Neural cell (in vitro differentiated cells): ENCODE measurements around the gene TXNDC16.

Experiments used
- EZH2 ChIP-seq: fragments of 200-600, 300-800 bp; shearing (Covaris generic), sonication (generic); IDR thresholded peaks from 2 replicates; pipeline ENCODE4 v1.6.1; 2014; ENCODE audit warnings: antibody characterized with exemption, low read length, borderline replicate concordance, mild to moderate bottlenecking; ENCODE audit not compliant: insufficient read depth, poor library complexity, severe bottlenecking
- TF ChIP-seq, protein P1 (sequence below): fragments of 450-650 bp; IDR thresholded peaks from 2 replicates; pipeline ENCODE4 v1.5.1; 2014; ENCODE audit warnings: antibody characterized with exemption, mild to moderate bottlenecking, moderate library complexity; ENCODE audit not compliant: poor library complexity, severe bottlenecking

DNA sequence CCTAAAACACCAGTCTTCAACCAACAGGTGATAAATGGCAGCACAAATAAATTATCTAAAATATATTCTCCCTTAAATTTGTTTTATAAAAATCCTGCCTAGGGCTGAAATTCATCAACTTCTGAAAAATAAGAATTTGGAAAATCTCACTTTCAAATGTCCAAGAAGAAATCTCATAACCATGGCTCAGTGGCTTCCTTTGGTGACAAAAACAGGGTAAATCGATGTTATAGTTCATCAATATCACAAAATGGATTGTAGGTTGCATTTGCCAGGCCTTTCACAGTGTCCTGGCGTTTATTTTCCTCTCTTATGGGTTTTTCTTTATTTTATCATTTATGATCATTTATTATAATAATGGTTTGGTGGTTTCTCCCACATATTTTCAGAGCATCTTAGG lies 135.2 kb downstream of the TXNDC16 start:
- TF ChIP-seq, protein P1, sequence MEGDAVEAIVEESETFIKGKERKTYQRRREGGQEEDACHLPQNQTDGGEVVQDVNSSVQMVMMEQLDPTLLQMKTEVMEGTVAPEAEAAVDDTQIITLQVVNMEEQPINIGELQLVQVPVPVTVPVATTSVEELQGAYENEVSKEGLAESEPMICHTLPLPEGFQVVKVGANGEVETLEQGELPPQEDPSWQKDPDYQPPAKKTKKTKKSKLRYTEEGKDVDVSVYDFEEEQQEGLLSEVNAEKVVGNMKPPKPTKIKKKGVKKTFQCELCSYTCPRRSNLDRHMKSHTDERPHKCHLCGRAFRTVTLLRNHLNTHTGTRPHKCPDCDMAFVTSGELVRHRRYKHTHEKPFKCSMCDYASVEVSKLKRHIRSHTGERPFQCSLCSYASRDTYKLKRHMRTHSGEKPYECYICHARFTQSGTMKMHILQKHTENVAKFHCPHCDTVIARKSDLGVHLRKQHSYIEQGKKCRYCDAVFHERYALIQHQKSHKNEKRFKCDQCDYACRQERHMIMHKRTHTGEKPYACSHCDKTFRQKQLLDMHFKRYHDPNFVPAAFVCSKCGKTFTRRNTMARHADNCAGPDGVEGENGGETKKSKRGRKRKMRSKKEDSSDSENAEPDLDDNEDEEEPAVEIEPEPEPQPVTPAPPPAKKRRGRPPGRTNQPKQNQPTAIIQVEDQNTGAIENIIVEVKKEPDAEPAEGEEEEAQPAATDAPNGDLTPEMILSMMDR = no peak
- TF ChIP-seq EZH2 = no peak
